GM10248 (cell line): ENCODE results near the gene HOXB5.

Experiments used
- CTCF ChIA-PET: fragments of 300-600 bp; sonication (Branson Sonifier 250); formaldehyde crosslinking; extraction: SDS; loops from one replicate; lab custom pipeline; 2021; ENCODE audit warnings: antibody characterized with exemption; lab: Yijun Ruan, JAX
- POLR2A ChIA-PET: fragments of 350-650 bp; sonication (Branson Sonifier 250); formaldehyde crosslinking; extraction: SDS; loops from one replicate; lab custom pipeline; 2020; ENCODE audit warnings: antibody characterized with exemption; lab: Yijun Ruan, JAX
- DNase-seq: peaks from one replicate; pipeline ENCODE4 v3.0.0; 2012; ENCODE audit errors: extremely low spot score
- CTCF ChIP-seq: IDR thresholded peaks from 2 replicates; pipeline ENCODE4 v1.5.1; 2012; ENCODE audit warnings: mild to moderate bottlenecking, low read depth; ENCODE audit errors: extremely low read depth, missing control alignments, control extremely low read depth

HOXB5 gene

GRCh38 chr17:48567646-48568354 is 25.8 kb downstream of the HOXB5 start:
- DNase-seq = no peak
- ChIA-PET POLR2A (no interaction called here), CTCF (interaction anchor here (1.2 to 1.5 kb wide), 3 partner anchors 10 to 110 kb away, joined by 3 to 5 read pairs (median 4); partner anchors contain the start of gene HOXB4)
- TF ChIP-seq CTCF = no peak

- DNase-seq = no peak
- no peak for TF ChIP-seq CTCF
- ChIA-PET POLR2A (no interaction called here), CTCF (interaction anchor here (1.2 to 1.5 kb wide), 3 partner anchors 11 to 110 kb away, joined by 3 to 5 read pairs (median 4); partner anchors contain the start of gene HOXB4)
Observed at GRCh38 chr17:48567209-48567608, 26.4 kb downstream of the HOXB5 start.

GRCh38 chr17:48566717-48567116 is 26.9 kb downstream of the HOXB5 start:
- ChIA-PET POLR2A (no interaction called here), CTCF (interaction anchor here (0.9 to 1.5 kb wide), 3 partner anchors 9 to 66 kb away, joined by 3 to 5 read pairs (median 4); partner anchors contain the start of gene HOXB4)
- no peak for DNase-seq
- no peak for TF ChIP-seq CTCF

- POLR2A ChIA-PET = no interaction called here
- CTCF ChIA-PET = interaction anchor here (0.9 kb wide), 1 partner anchor 9 kb away, joined by 3 read pairs; no protein-coding TSS in a partner anchor
- no peak for TF ChIP-seq CTCF
- DNase-seq = no peak
Observed at GRCh38 chr17:48565925-48566710, 27.5 kb downstream of the HOXB5 start.

GRCh38 chr17:48565022-48565554 is 28.5 kb downstream of the HOXB5 start:
- DNase-seq = no peak
- ChIA-PET POLR2A (no interaction called here), CTCF (no interaction called here)
- no peak for TF ChIP-seq CTCF
